Prostate gland (tissue), 2 donors: ENCODE data around the gene MPEG1. TPM values are rescaled to one million over a fixed set of nuclear protein-coding genes. Genes with fewer than 3 reads are reported as not detected.

ENCODE experiments used
- DNase-seq: peaks from one replicate; pipeline ENCODE4 v3.0.0-alpha.2; 2019; ENCODE audit warnings: low spot score
- H3K27ac ChIP-seq, 2 donors: fragments of 200-600 bp; sonication (generic); 2 replicates each; pipeline ENCODE4 v1.5.1; 2017 to 2019
- H3K27me3 ChIP-seq: fragments of 200-600 bp; sonication (generic); replicated peaks from 2 replicates; pipeline ENCODE4 v1.5.1; 2019; ENCODE audit not compliant: insufficient read depth
- H3K36me3 ChIP-seq, 2 donors: fragments of 200-600 bp; sonication (generic); 1 replicate in 1 of 2; 2 replicates in 1 of 2; pipeline versions ENCODE4 v1.5.1 to v1.8.1; 2017 to 2019
- H3K4me1 ChIP-seq: fragments of 200-600 bp; sonication (generic); replicated peaks from 2 replicates; pipeline ENCODE4 v1.5.1; 2019
- H3K4me3 ChIP-seq, 2 donors: fragments of 200-600 bp; sonication (generic); 2 replicates each; pipeline ENCODE4 v1.5.1; 2017 to 2019
- H3K9me3 ChIP-seq: fragments of 200-600 bp; sonication (generic); 2 replicates; pipeline ENCODE4 v1.5.1; 2017
- POLR2A ChIP-seq: fragments of 450-650 bp; IDR thresholded peaks from one replicate; pipeline ENCODE4 v1.6.1; 2016; ENCODE audit warnings: antibody characterized with exemption, mild to moderate bottlenecking
- POLR2AphosphoS5 ChIP-seq: sonication (generic); formaldehyde crosslinking; IDR thresholded peaks from one replicate; pipeline ENCODE4 v1.6.1; 2017; ENCODE audit warnings: antibody characterized with exemption
- WGBS: methylation state at CpG from one replicate; pipeline ENCODE4 v1.1.5; 2018; 5-methylcytosine and 5-hydroxymethylcytosine counted together
- intact Hi-C: fragments of 100-400 bp; cut with DNase I; formaldehyde crosslinking; loops from one replicate; pipeline ENCODE4 v1.14.2; 2022
- total RNA-seq, 2 donors: library from RNA; depleted of rRNA; stranded (reverse); fragments of >200 nt; gene quantifications; one replicate each; pipeline ENCODE4 v1.1.0, GENCODE V29; 2016
- TF ChIP-seq, protein P1 (sequence below), 4 experiments: fragments of 200-600 bp in 2 of 4; fragments of 450-650 bp in 2 of 4; sonication (generic) in 2 of 4; IDR thresholded peaks; 1 replicate in 3 of 4; 2 replicates in 1 of 4; pipeline ENCODE4 v1.5.1; 2016 to 2019; ENCODE audit warnings: antibody characterized with exemption in 4 of 4, mild to moderate bottlenecking in 2 of 4, moderate library complexity in 2 of 4

Gene MPEG1
- total RNA-seq, 2 donors from 2014 or later: 3.2 to 8.2 TPM

DNA sequence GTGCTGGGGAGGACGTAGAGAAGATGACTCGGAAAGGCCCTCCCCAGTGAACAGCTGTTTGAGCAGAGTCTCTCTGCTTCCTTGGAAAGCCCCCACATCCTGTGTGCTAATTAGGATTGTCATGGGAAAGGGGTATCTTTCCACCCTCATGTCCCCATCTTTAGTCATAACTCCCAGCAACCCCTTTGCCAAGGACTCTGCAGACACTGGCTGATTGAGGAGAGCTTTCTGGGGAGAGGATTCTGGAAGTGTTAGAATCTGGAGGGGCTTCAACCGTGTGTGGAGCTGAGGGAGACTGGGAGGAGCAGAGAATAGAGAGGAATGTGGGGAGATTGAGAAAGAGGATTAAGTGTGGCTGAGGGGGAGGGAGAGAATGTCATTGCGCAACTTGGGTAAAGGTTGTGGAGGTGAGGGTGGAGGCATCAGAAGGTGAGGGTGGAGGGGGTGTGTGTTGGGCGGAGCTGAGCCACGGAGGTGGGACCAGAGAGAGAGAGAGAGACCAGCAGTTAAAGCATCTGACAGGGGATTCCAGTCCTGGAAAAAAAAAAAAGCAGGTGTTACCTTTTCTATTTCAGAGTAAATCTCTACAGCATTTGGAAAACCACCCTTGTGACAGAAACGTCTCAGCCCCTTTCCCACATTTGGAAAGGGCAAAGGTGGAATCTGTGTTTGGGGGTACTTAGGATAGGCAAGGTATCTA, 38.6 kb downstream of the MPEG1 start:
- Histone ChIP-seq H3K36me3 (no peaks in the 10 kb centered on the region), H3K27ac (peak overlapping the region; percentile 53 to 70), H3K27me3 (no peaks in the 10 kb centered on the region), H3K4me1 (peaks cover 5% of the 10 kb centered on the region), H3K4me3 (peak overlapping the region; percentile 56 to 64), H3K9me3 (no peaks in the 10 kb centered on the region)
- intact Hi-C loops: loop anchor here (5.0 kb wide), 1 partner anchor 108 kb away; no protein-coding TSS in a partner anchor
- 25% methylated on average over 7 of the region's 7 CpGs for WGBS
- peak; percentile 72 for DNase-seq
- TF ChIP-seq POLR2A (peak; percentile 22), POLR2AphosphoS5 (peak; percentile 62)
- TF ChIP-seq, protein P1, sequence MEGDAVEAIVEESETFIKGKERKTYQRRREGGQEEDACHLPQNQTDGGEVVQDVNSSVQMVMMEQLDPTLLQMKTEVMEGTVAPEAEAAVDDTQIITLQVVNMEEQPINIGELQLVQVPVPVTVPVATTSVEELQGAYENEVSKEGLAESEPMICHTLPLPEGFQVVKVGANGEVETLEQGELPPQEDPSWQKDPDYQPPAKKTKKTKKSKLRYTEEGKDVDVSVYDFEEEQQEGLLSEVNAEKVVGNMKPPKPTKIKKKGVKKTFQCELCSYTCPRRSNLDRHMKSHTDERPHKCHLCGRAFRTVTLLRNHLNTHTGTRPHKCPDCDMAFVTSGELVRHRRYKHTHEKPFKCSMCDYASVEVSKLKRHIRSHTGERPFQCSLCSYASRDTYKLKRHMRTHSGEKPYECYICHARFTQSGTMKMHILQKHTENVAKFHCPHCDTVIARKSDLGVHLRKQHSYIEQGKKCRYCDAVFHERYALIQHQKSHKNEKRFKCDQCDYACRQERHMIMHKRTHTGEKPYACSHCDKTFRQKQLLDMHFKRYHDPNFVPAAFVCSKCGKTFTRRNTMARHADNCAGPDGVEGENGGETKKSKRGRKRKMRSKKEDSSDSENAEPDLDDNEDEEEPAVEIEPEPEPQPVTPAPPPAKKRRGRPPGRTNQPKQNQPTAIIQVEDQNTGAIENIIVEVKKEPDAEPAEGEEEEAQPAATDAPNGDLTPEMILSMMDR (IDR thresholded peaks at IDR 0.05): no peak

DNA sequence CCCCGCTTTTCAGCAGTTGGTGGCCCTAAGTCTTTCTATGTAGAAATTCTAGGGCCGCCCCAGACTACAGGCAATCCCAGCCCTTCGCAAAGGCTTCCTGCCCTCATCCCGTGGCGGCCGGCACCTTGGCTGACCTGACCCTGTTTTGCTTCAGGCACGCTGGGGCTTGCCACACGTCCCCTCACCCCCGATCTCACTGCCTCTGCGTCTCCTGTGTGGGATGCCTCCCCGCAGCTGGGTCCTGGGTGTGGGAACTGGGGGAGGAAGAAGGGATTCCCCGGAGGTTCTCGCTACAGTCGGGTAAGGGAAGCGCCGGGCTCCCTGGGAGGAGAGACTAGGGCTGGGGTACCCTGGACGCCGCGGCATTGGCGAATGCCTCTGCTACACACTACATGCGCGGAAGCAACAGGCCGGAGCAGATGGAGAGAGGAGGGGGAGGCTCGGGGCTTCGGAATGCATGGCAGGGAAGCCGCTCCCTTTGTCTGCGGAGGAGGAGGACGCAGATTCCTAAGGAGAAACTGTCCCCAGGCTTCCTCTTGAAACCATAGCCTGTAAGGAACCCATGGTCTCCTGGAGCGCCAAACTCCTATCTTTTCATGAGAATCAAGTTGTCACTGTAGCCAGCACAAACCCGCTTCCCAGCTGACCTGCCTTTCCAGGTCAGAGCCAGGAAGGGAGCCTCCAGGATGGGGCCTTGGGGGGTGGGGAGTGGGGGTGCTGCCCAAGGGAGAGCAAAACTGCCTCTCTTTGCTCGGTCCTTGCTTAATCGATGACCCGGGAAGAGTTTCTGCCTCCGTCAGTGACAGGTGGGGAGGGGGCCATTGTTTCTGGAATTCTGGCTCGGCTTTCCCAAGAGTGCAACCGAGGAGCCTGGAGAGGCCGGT, 39.4 kb downstream of the MPEG1 start:
- Histone ChIP-seq H3K9me3 (no peaks in the 10 kb centered on the region), H3K36me3 (no peaks in the 10 kb centered on the region), H3K4me1 (peaks cover 5% of the 10 kb centered on the region), H3K4me3 (peak overlapping the region; percentile 56 to 64), H3K27me3 (no peaks in the 10 kb centered on the region), H3K27ac (peak overlapping the region; percentile 52 to 70)
- intact Hi-C loops: loop anchor here (5.0 kb wide), 1 partner anchor 109 kb away; no protein-coding TSS in a partner anchor
- 5% methylated on average over 37 of the region's 37 CpGs for WGBS
- no peak for DNase-seq
- TF ChIP-seq POLR2AphosphoS5 (no peak), POLR2A (no peak)
- TF ChIP-seq, protein P1 (IDR thresholded peaks at IDR 0.05): no peak

DNA sequence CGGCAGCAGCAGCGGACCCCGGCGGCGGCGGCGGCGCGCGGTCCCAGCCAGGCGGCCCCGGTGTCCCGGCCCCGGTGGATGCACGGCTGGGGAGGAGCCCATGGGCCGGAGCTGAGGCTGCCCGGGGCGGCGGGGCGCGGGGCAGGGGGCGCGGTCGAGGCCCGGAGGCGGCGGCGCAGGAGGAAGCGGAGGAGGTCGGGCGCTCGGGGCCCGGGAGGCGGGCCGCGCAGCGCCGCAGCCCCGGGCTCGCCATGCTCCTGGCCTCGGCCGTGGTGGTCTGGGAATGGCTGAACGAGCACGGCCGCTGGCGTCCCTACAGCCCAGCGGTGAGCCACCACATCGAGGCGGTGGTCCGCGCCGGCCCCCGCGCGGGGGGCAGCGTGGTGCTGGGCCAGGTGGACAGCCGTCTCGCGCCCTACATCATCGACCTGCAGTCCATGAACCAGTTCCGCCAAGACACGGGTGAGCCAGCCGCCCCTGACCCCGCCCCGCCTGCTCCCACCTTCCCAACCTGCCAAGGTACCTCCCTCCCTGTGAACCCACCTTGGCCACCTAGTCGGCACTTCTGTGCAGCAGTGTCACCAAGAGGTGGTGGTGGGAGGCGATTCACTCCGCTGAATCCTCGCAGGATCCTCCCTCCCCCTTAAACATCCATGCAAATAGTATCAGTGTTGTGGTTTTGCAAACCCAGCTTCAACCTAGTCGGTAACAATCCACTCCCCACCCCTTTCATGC, 40.2 kb downstream of the MPEG1 start:
- H3K4me1 ChIP-seq: peaks cover 5% of the 10 kb centered on the region
- WGBS: under 1% methylated on average over 22 of the region's 70 CpGs
- H3K27ac ChIP-seq: peak overlapping the region; percentile 52 to 70
- H3K36me3 ChIP-seq: no peaks in the 10 kb centered on the region
- H3K4me3 ChIP-seq: peak overlapping the region; percentile 56 to 64
- DNase-seq: no peak
- no peaks in the 10 kb centered on the region for H3K9me3 ChIP-seq
- TF ChIP-seq POLR2AphosphoS5 (no peak), POLR2A (no peak)
- TF ChIP-seq, protein P1 (IDR thresholded peaks at IDR 0.05): no peak
- intact Hi-C loops: loop anchor here (1.0 to 5.0 kb wide), 2 partner anchors 34 to 110 kb away; no protein-coding TSS in a partner anchor
- no peaks in the 10 kb centered on the region for H3K27me3 ChIP-seq

DNA sequence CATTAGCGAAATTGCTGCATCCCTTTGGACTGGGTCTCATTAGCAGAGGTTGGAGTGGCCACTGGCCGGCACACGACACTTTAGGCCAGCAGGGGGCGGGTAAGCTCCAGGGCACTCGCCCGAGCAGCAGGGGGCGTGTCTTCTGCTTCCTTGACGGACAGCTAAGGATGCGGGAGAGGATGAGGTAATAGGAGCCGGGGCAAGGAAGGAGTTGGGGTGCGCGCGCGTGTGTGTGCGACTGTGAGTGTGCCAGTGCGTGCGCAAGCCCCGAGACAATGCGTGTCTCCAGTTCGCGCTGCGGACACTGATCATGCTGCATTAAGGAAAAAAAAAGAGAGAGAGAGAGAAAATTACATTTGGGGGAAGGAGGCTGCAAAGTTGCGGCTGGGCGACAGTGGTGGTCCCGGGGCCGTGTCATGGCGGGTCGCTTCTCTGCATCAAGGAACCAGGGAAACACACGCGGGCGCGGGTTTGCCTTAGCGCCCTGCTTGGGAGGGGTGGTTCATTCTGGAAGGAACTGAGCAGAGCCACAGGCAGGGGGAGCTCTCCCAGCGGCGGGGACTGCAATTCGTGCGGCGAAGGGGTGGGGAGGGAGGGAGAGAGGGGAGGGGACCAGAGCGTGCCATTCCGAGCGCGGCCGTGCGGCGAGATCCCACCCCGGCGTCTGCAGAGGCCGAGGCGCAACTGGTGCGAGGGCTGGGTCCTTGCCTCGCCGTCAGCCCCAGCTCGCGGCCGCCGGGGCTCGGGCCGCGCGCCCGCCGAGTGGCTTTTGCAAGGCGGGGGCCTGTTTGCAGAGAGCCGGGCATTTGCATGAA, 41.0 kb downstream of the MPEG1 start, which contains the start of gene DTX4:
Gene DTX4, plus strand, starts transcription at position 625 of the 815 bp plus-strand sequence. CDS start 464 bp downstream, outside the sequence.
- under 1% methylated on average over 46 of the region's 64 CpGs for WGBS
- Histone ChIP-seq H3K36me3 (no peaks in the 10 kb centered on the region), H3K4me1 (peaks cover 5% of the 10 kb centered on the region), H3K27ac (peak within 1 kb of the TSS; percentile 52 to 70), H3K27me3 (no peaks in the 10 kb centered on the region), H3K4me3 (peak within 1 kb of the TSS; percentile 56 to 64), H3K9me3 (no peaks in the 10 kb centered on the region)
- DNase-seq: peak; percentile 91
- intact Hi-C loops: loop anchor here (1.0 to 5.0 kb wide), 2 partner anchors 35 to 111 kb away; no protein-coding TSS in a partner anchor
- peak; percentile 62 for TF ChIP-seq POLR2AphosphoS5
- TF ChIP-seq, protein P1 (IDR thresholded peaks at IDR 0.05): peak; percentile 84 to 98 (median 96)
- peak; percentile 48 for TF ChIP-seq POLR2A
